Skeletal muscle tissue (tissue), 4 donors: ENCODE measurements around the gene AUTS2. TPM values are rescaled to one million over a fixed set of nuclear protein-coding genes. Genes with fewer than 3 reads are reported as not detected.

Experiments
- H3K27ac ChIP-seq: one replicate; pipeline ENCODE4 v1.7.0; 2013; ENCODE audit warnings: mild to moderate bottlenecking, low read depth, low read length, inconsistent platforms
- H3K27me3 ChIP-seq, 3 donors: one replicate each; pipeline ENCODE4 v1.7.0; 2013; ENCODE audit warnings: low read length in 3 of 3; ENCODE audit not compliant: control insufficient read depth in 3 of 3, insufficient read depth in 3 of 3
- H3K36me3 ChIP-seq, 3 donors: one replicate each; pipeline ENCODE4 v1.7.0; 2013; ENCODE audit warnings: low read length in 3 of 3; ENCODE audit not compliant: control insufficient read depth in 3 of 3, insufficient read depth in 3 of 3
- H3K4me1 ChIP-seq, 3 donors: one replicate each; pipeline ENCODE4 v1.7.0; 2013; ENCODE audit warnings: low read length in 3 of 3, mild to moderate bottlenecking in 3 of 3; ENCODE audit not compliant: control insufficient read depth in 3 of 3, insufficient read depth in 3 of 3
- H3K4me3 ChIP-seq, 3 donors: one replicate each; pipeline ENCODE4 v1.7.0; 2013; ENCODE audit warnings: low read length in 3 of 3
- H3K9ac ChIP-seq, 3 donors: one replicate each; pipeline ENCODE4 v1.7.0; 2013; ENCODE audit warnings: low read length in 3 of 3, mild to moderate bottlenecking in 3 of 3, moderate library complexity in 2 of 3, low read depth in 1 of 3
- H3K9me3 ChIP-seq, 3 donors: one replicate each; pipeline ENCODE4 v1.7.0; 2013; ENCODE audit warnings: low read length in 3 of 3; ENCODE audit not compliant: control insufficient read depth in 3 of 3
- total RNA-seq: library from RNA; depleted of rRNA; stranded (reverse); fragments of >200 nt; gene quantifications from one replicate; pipeline ENCODE4 v1.2.3, GENCODE V29; 2014
- donor health status: Osteomylitis.

The AUTS2 gene
- total RNA-seq, 1 donor from 2014 or later = 43.3 TPM

DNA sequence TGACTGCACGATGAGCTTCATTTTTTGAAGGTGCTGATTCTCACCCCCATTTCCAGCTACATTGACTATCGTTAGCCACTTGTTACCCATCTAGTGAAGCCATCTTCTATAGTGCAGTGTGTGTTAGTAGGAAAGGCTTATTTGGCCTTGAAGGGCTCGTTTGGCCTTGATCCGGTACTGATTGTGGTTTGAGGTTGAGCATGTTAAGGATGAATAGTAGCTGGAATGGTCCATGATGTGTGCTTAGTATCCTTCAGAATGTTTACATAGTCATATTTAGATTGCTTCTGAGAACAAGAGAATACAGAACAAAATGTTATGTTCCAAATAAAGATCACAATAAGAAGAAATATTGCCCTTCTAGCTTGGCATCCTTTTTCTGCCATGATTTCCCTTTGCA lies 591.5 kb downstream of the AUTS2 start:
- H3K9me3 ChIP-seq = peaks cover 0 to 3% (median 2%) of the 10 kb centered on the region in 3 donors
- H3K9ac ChIP-seq = no peak overlapping the region
- no peak overlapping the region for H3K27ac ChIP-seq
- H3K4me1 ChIP-seq = no peaks in the 10 kb centered on the region
- H3K27me3 ChIP-seq = no peaks in the 10 kb centered on the region
- no peaks in the 10 kb centered on the region for H3K36me3 ChIP-seq
- H3K4me3 ChIP-seq = no peak overlapping the region

DNA sequence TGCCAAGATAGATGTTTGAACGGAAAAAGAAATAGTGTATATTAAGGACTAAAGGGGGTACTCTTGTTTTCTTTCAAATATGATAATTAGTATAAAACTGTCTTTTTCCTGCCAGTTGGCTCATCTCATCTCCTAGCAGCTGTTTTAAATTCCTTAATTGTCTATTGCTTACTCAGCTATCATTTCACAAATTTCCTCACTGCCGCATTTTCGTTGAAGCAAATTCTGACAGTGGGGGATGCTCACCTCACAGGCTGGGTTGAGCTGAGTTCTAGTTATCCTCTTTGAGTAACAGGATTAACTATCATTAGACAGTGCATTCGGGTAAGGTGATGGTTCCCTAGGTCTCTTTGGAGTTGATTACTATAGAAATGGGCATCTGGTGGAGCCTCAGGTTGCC lies 592.0 kb downstream of the AUTS2 start:
- no peaks in the 10 kb centered on the region for H3K27me3 ChIP-seq
- H3K4me3 ChIP-seq = no peak overlapping the region
- H3K27ac ChIP-seq = no peak overlapping the region
- no peaks in the 10 kb centered on the region for H3K4me1 ChIP-seq
- H3K36me3 ChIP-seq = no peaks in the 10 kb centered on the region
- no peak overlapping the region for H3K9ac ChIP-seq
- H3K9me3 ChIP-seq = peaks cover 0 to 3% (median 2%) of the 10 kb centered on the region in 3 donors

DNA sequence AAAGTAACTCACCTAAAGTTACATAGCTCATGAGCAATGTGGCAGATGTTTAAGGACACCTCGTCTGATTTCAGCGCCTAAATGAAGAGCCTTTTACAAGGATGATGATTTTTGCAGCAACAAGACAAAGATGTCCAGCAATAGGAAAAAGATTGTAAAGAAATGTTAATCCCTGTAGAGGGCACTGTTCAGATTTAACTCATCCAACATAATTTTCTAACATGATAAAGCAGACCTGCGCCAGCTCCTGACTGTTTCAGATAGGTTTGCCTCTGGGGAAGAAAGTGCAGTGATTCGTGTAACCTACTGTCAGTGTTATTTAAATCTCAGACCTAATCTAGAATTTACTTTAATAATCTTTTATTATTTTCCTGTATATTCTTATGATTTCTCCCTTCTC lies 595.2 kb downstream of the AUTS2 start:
- H3K9ac ChIP-seq = no peak overlapping the region
- no peaks in the 10 kb centered on the region for H3K4me1 ChIP-seq
- peaks cover 0 to 3% (median 2%) of the 10 kb centered on the region in 3 donors for H3K9me3 ChIP-seq
- no peak overlapping the region for H3K4me3 ChIP-seq
- H3K27ac ChIP-seq = no peak overlapping the region
- no peaks in the 10 kb centered on the region for H3K36me3 ChIP-seq
- H3K27me3 ChIP-seq = no peaks in the 10 kb centered on the region

DNA sequence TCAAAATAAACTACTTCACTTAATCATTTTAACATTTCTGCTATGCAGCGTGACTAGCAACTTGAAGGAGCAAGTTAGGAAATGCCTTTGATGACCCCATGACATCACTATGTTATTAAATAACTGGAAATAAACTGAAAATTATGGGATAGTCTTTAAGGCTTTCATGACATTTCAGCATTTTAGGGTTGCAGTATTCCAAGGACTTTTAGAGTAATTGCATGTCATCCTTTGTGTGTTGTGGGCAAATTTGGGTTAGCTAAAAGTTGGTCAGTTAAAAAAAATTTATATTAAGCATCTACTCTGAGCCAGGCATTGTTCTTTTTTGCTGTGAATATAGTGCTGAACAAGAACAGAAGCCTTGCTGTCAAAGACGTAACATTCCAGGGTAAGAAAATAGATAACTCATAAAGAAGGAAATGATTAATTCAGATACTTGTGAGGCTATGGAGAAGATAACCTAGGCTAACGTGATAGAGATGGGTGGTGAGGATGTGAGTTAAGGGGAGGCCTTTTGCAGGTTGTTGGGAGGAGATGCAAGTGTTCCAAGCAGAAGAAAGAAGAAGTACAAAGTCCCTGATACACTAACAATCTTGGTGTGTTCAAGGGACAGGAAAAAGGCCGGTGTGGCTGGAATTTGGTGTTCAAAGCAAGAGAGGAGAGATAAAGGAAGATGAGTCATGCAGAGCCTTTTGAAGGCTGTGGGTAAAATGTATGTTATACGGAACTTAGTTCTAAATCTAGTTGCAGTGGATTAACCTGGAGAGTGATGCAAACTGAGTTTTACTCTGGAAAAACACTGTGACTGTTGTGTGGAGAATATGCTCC lies 610.2 kb downstream of the AUTS2 start:
- Histone ChIP-seq H3K27ac (no peak overlapping the region), H3K4me1 (peaks cover 0 to 3% (median 0%) of the 10 kb centered on the region in 3 donors), H3K9ac (no peak overlapping the region), H3K36me3 (no peaks in the 10 kb centered on the region), H3K9me3 (no peaks in the 10 kb centered on the region), H3K27me3 (no peaks in the 10 kb centered on the region), H3K4me3 (no peak overlapping the region)

DNA sequence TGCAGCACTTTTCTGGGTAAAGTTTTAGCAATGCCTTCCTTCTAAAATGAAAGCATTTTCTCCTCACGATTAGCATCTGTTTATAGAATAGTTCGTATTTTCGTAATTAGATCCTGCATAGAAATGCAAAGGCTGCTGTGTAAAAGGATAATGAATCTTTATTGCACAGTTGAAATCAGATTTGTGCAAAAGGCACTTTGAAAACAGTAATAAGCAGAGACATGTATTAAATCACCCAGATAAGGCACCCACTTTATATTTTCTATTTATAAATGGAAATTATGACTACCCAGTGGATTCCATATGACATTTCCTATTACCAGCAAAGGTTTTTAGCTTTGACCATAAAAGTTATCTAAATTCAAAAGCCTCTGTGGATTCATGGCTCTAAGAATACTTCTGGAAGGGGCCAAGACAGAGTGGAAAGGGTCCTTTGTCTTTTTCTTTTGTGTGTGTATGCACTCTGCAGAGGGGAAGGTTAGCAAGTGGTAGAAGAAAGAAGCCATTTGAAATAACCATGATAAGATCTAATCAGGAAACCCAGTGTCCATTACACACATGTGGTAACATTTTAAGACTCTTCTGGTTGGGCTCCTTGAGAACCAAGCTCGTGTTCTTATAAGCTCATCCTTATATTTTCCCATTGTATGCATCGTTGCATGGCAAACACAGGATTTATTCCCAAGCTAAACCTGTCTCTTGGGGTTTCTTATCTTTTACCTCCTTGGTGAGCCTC lies 612.1 kb downstream of the AUTS2 start:
- H3K4me3 ChIP-seq = no peak overlapping the region
- no peaks in the 10 kb centered on the region for H3K27me3 ChIP-seq
- H3K9me3 ChIP-seq = no peaks in the 10 kb centered on the region
- H3K9ac ChIP-seq = no peak overlapping the region
- peaks cover 0 to 3% (median 0%) of the 10 kb centered on the region in 3 donors for H3K4me1 ChIP-seq
- no peak overlapping the region for H3K27ac ChIP-seq
- no peaks in the 10 kb centered on the region for H3K36me3 ChIP-seq

DNA sequence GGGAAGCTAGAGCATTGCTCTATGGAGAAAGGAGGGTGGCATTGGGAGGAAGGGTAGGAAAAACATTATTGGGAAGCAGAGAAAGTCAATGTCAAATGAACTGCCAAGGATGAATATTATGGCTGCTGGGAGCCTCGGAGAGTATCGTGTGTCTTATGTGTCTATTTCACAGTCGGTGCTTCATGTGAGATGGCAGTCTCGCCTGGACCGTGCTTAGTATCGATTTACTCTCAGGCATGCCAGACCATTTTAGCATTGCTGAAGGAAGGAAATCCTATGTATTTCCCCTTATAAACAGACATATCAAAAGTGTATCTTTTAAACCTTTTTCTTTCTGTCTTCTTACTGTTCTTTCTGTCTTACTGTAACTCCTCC lies 612.6 kb downstream of the AUTS2 start:
- Histone ChIP-seq H3K27ac (no peak overlapping the region), H3K4me3 (no peak overlapping the region)

DNA sequence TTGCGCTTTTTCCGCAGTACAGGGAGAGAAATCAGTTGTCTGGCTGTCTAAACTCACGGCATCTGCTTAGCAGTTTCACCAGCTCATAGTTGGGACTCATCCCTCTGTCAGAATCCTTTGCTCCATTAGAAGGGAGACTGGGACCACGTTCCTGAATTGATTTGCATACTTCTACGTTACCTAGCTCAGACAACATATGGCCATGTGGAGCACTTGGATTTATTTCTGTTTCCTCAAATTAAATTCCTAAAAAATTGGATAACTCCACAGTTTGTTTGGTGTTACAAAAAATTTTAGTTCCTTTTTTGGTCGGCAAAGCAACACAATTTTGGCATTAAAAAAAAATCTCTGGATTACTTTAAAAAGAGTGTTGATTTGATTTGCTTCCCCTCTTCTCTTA lies 614.0 kb downstream of the AUTS2 start:
- Histone ChIP-seq H3K4me3 (no peak overlapping the region), H3K9ac (no peak overlapping the region), H3K4me1 (peaks cover 0 to 3% (median 0%) of the 10 kb centered on the region in 3 donors), H3K36me3 (no peaks in the 10 kb centered on the region), H3K27me3 (no peaks in the 10 kb centered on the region), H3K27ac (no peak overlapping the region), H3K9me3 (no peaks in the 10 kb centered on the region)

More for the DNA sequence above, 612.6 kb downstream of the AUTS2 start:
- no peaks in the 10 kb centered on the region for H3K27me3 ChIP-seq
- H3K4me1 ChIP-seq = peaks cover 0 to 3% (median 0%) of the 10 kb centered on the region in 3 donors
- H3K9me3 ChIP-seq = no peaks in the 10 kb centered on the region
- no peak overlapping the region for H3K9ac ChIP-seq
- H3K36me3 ChIP-seq = no peaks in the 10 kb centered on the region

DNA sequence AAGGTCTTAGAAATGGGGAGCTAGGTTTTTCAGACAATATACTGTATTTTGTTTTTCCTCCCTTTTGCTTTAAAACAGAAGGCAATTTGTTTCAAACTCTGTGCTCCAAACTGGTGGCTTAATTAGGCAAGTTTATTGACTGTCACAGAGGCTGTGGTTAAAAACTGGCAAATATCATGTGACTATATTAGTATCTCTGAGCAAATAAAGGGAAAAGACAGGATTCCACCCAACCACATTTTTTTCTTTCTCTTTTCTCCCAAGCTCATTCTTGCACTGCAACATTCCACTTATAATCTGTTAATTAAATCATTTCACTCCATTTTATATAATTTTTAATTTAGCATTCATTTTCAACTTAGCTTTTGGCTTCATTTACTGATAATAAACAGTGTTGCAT lies 615.8 kb downstream of the AUTS2 start:
- H3K27ac ChIP-seq = no peak overlapping the region
- peaks cover 0 to 3% (median 0%) of the 10 kb centered on the region in 3 donors for H3K4me1 ChIP-seq
- no peak overlapping the region for H3K4me3 ChIP-seq
- H3K27me3 ChIP-seq = no peaks in the 10 kb centered on the region
- H3K36me3 ChIP-seq = no peaks in the 10 kb centered on the region
- no peak overlapping the region for H3K9ac ChIP-seq
- no peaks in the 10 kb centered on the region for H3K9me3 ChIP-seq

DNA sequence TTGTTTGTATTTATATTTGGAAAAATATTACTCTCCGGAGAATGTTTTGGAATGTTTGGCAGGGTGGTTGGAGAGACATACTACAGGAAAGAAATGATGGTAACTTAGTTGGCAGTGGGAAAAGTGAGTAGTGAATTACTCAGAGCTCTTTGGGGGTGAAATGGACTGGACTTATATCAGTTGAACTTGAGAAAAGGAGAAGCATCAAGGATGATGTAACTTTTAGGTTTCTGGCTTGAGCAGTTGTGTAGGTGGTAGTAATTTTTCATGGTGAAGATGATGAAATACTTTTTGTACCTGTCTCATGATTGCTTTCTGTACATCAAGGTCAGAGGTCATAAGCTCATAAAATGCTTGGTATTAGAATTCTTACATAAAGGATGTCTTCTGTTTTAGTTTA lies 617.2 kb downstream of the AUTS2 start:
- H3K4me3 ChIP-seq = no peak overlapping the region
- no peaks in the 10 kb centered on the region for H3K9me3 ChIP-seq
- H3K27me3 ChIP-seq = no peaks in the 10 kb centered on the region
- no peak overlapping the region for H3K9ac ChIP-seq
- H3K27ac ChIP-seq = no peak overlapping the region
- H3K4me1 ChIP-seq = peaks cover 0 to 3% (median 0%) of the 10 kb centered on the region in 3 donors
- H3K36me3 ChIP-seq = no peaks in the 10 kb centered on the region

DNA sequence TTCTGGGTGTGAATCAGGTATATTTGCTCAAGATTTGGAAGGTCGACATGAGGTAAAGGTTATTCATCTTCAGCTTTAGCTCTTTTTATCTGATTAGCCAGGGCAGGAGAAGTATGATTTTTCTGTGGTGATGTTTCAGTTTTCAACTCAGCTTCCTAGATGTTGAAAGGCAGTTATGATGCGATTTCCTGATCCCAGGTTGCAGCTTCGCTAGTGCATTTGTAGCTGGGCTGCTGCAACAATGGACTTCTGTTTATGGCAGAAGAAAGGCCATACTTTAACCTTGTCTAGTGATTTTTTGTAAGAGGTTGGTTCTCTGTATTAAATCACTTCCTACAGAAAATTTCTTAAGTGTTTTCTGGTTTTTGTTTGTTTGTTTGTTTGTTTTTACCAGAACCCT lies 619.3 kb downstream of the AUTS2 start:
- no peaks in the 10 kb centered on the region for H3K4me1 ChIP-seq
- H3K4me3 ChIP-seq = no peak overlapping the region
- H3K9me3 ChIP-seq = no peaks in the 10 kb centered on the region
- H3K27me3 ChIP-seq = no peaks in the 10 kb centered on the region
- no peaks in the 10 kb centered on the region for H3K36me3 ChIP-seq
- no peak overlapping the region for H3K27ac ChIP-seq
- H3K9ac ChIP-seq = no peak overlapping the region
